Measurements from ENCODE around the gene HOXD9. TPM values are rescaled to one million over a fixed set of nuclear protein-coding genes. Genes with fewer than 3 reads are reported as not detected.

Gene HOXD9
- total RNA-seq, 1 experiment from 2014 or later = not detected

DNA sequence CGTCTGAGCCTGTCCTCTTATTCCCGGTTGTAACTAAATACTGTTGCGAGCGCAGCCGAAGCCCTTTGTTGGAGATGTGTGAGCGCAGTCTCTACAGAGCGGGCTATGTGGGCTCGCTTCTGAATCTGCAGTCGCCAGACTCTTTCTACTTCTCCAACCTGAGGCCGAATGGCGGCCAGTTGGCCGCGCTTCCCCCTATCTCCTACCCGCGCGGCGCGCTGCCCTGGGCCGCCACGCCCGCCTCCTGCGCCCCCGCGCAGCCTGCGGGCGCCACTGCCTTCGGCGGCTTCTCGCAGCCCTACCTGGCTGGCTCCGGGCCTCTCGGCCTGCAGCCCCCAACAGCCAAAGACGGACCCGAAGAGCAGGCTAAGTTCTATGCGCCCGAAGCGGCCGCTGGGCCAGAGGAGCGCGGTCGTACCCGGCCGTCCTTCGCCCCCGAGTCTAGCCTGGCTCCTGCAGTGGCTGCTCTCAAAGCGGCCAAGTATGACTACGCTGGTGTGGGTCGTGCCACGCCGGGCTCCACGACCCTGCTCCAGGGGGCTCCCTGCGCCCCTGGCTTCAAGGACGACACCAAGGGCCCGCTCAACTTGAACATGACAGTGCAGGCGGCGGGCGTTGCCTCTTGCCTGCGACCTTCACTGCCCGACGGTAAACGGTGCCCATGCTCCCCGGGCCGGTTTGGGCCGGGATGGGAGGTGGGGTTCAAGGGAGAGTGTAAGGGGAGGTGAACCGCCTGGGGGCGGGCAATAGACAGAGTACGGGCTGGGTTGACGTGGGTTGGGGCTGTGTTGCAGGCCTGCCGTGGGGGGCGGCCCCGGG, 22.6 kb upstream of the HOXD9 start, which contains the start of gene HOXD12:
HOXD12 (plus strand) TSS at position 68 of the 819 bp plus-strand sequence; CDS start at position 75, 7 bp downstream.
- no peak within 1 kb of the TSS for H4K91ac ChIP-seq (ENCODE audit: insufficient read length, low read depth, low read length)
- H3K4me1 ChIP-seq (ENCODE audit: insufficient read depth, low read length) = peaks cover 3% of the 10 kb centered on the region; the same call in 1 of the 2 replicates
- H4K5ac ChIP-seq (ENCODE audit: insufficient read length, low read depth, low read length) = no peak within 1 kb of the TSS
- no peak within 1 kb of the TSS for H3K18ac ChIP-seq (ENCODE audit: insufficient read length, low read depth, low read length)
- no peak within 1 kb of the TSS for H2AK5ac ChIP-seq (ENCODE audit: insufficient read length, low read length)
- no peaks in the 10 kb centered on the region; a peak in 2 of 7 replicates for H3K36me3 Mint-ChIP-seq (ENCODE audit: insufficient read depth in 1 of 3, low read depth in 3 of 3)
- no peak within 1 kb of the TSS for H3K27ac Mint-ChIP-seq
- no peak within 1 kb of the TSS for H3K27ac ChIP-seq (ENCODE audit: insufficient read length, low read depth, low read length)
- no peak within 1 kb of the TSS for H2BK20ac ChIP-seq (ENCODE audit: low read depth, low read length, poor library complexity, severe bottlenecking)
- no peak within 1 kb of the TSS for H3K23ac ChIP-seq (ENCODE audit: insufficient read length, low read depth, low read length)
- no peak within 1 kb of the TSS for H3K9ac ChIP-seq (ENCODE audit: extremely low read depth, insufficient read length, low read length)
- no peaks in the 10 kb centered on the region for H3K79me1 ChIP-seq (ENCODE audit: insufficient read depth, low read depth, low read length, poor library complexity, severe bottlenecking)
- no peak within 1 kb of the TSS for H3K4ac ChIP-seq (ENCODE audit: low read depth, low read length)
- TF ChIP-seq, protein P1, sequence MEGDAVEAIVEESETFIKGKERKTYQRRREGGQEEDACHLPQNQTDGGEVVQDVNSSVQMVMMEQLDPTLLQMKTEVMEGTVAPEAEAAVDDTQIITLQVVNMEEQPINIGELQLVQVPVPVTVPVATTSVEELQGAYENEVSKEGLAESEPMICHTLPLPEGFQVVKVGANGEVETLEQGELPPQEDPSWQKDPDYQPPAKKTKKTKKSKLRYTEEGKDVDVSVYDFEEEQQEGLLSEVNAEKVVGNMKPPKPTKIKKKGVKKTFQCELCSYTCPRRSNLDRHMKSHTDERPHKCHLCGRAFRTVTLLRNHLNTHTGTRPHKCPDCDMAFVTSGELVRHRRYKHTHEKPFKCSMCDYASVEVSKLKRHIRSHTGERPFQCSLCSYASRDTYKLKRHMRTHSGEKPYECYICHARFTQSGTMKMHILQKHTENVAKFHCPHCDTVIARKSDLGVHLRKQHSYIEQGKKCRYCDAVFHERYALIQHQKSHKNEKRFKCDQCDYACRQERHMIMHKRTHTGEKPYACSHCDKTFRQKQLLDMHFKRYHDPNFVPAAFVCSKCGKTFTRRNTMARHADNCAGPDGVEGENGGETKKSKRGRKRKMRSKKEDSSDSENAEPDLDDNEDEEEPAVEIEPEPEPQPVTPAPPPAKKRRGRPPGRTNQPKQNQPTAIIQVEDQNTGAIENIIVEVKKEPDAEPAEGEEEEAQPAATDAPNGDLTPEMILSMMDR (conservative IDR thresholded peaks at IDR 0.05) = no peak
- peaks cover 5% of the 10 kb centered on the region for H3K23me2 ChIP-seq (ENCODE audit: insufficient read length, low read depth, low read length, poor library complexity, severe bottlenecking)
- no peaks in the 10 kb centered on the region for H4K20me1 ChIP-seq (ENCODE audit: control insufficient read depth, insufficient read depth, insufficient read length)
- H3K27me3 Mint-ChIP-seq (ENCODE audit: low read depth) = peaks cover 99% of the 10 kb centered on the region
- no peak within 1 kb of the TSS for H2BK120ac ChIP-seq (ENCODE audit: low read depth, low read length, poor library complexity, severe bottlenecking)
- no peak within 1 kb of the TSS for H4K8ac ChIP-seq (replicated peaks; ENCODE audit: insufficient read length, low read depth, low read length)
- peak; percentile 35 for DNase-seq
- no peak within 1 kb of the TSS for H3K56ac ChIP-seq (ENCODE audit: insufficient read length, low read depth, low read length)
- H3K14ac ChIP-seq (ENCODE audit: insufficient read depth, low read length) = no peak within 1 kb of the TSS; the same call in 1 of the 2 replicates
- H3K4me1 Mint-ChIP-seq = peaks cover 29 to 39% of the 10 kb centered on the region in 2 experiments
- no peak within 1 kb of the TSS for H2BK5ac ChIP-seq (ENCODE audit: insufficient read length, low read length)
- peaks cover 5 to 19% of the 10 kb centered on the region in 2 experiments for H3K9me3 Mint-ChIP-seq
- no peaks in the 10 kb centered on the region for H3K9me3 ChIP-seq (ENCODE audit: control insufficient read depth, low read depth, low read length)
- H3K79me2 ChIP-seq (ENCODE audit: insufficient read depth, low read length) = no peaks in the 10 kb centered on the region
- H3K4me2 ChIP-seq (ENCODE audit: insufficient read depth, insufficient read length, low read length) = peak within 1 kb of the TSS; percentile 63
- no peak within 1 kb of the TSS for H2BK12ac ChIP-seq (ENCODE audit: insufficient read length, low read depth, low read length)
- no peak within 1 kb of the TSS for H3T11ph ChIP-seq (ENCODE audit: low read length)
- H2BK15ac ChIP-seq (ENCODE audit: low read depth, low read length) = no peak within 1 kb of the TSS
- H3K4me3 Mint-ChIP-seq = peak within 1 kb of the TSS in 1 of 2 experiments; percentile 76; a peak in 3 of 5 replicates
- WGBS (ENCODE audit: extremely low coverage, insufficient read length, low lambda C conversion rate) = no CpG with 5 or more reads among the region's 70 CpGs
- H3K27me3 ChIP-seq (ENCODE audit: insufficient read depth, low read length) = peaks cover 88% of the 10 kb centered on the region
- no peak within 1 kb of the TSS for H2AFZ ChIP-seq (ENCODE audit: low read length)

Measured in H9 (cell line).